HG02885 (cell line): ENCODE data around the gene FGF22.
A peak's percentile ranks its signal among the peaks of the same experiment; 100 is the strongest.
"Not testable (repeated sequence)": the region's sequence is repeated elsewhere in the genome, so short reads cannot be mapped to it uniquely, and the experiment has no call there.

ENCODE experiments used
- ATAC-seq: cut with Tn5 transposase; IDR thresholded peaks from one replicate; pipeline ENCODE4 v1.9.1; 2021; ENCODE audit warnings: mild to moderate bottlenecking; ENCODE audit not compliant: unreplicated experiment, poor library complexity

The FGF22 gene

GRCh38 chr19:639253-640160 is at the start of gene FGF22:
TSS of gene FGF22 (plus strand) at chr19:639879. CDS start at chr19:639926, 47 bp downstream.
- ATAC-seq, result peak; percentile 66

GRCh38 chr19:590396-590745 is 49.3 kb upstream of the FGF22 start:
- no peak for ATAC-seq

GRCh38 chr19:590750-591098 is 49.0 kb upstream of the FGF22 start:
- no peak for ATAC-seq

- no peak for ATAC-seq
These were observed 48.4 kb upstream of the FGF22 start for GRCh38 chr19:591099-591958.

- no peak for ATAC-seq
These were observed 47.6 kb upstream of the FGF22 start for GRCh38 chr19:592101-592500.

- ATAC-seq, result no peak
These were observed 46.6 kb upstream of the FGF22 start for GRCh38 chr19:593055-593454.

GRCh38 chr19:593505-593904 is 46.2 kb upstream of the FGF22 start:
- ATAC-seq, result no peak

GRCh38 chr19:594265-594870 is 45.3 kb upstream of the FGF22 start:
- ATAC-seq, result no peak

- no peak for ATAC-seq
These were observed 44.1 kb upstream of the FGF22 start for GRCh38 chr19:595326-596262.

GRCh38 chr19:596263-596655 is 43.4 kb upstream of the FGF22 start:
- ATAC-seq, result no peak

GRCh38 chr19:597406-598315 is 42.0 kb upstream of the FGF22 start:
- ATAC-seq, result no peak

- ATAC-seq, result no peak
These were observed 38.4 kb upstream of the FGF22 start for GRCh38 chr19:601310-601709.

- no peak for ATAC-seq
These were observed 37.9 kb upstream of the FGF22 start for GRCh38 chr19:601790-602189.

GRCh38 chr19:602391-603301 is 37.0 kb upstream of the FGF22 start:
- no peak for ATAC-seq

- ATAC-seq, result not testable (repeated sequence)
These were observed 36.4 kb upstream of the FGF22 start for GRCh38 chr19:603302-603639.

GRCh38 chr19:603779-604178 is 35.9 kb upstream of the FGF22 start:
- ATAC-seq, result not testable (repeated sequence)

- no peak for ATAC-seq
These were observed 35.3 kb upstream of the FGF22 start for GRCh38 chr19:604355-604754.
